NT2/D1 (cell line): ENCODE data around the gene MS4A6E.

Experiments used
- DNase-seq: peaks from one replicate; pipeline ENCODE4 v3.0.0-alpha.2; 2011; ENCODE audit warnings: low read depth, low spot score
- H3K27me3 ChIP-seq: 2 replicates; pipeline ENCODE4 v1.6.0; 2011; ENCODE audit warnings: mild to moderate bottlenecking; ENCODE audit not compliant: insufficient read length, insufficient read depth
- H3K36me3 ChIP-seq: 2 replicates; pipeline ENCODE4 v1.6.1; 2011; ENCODE audit warnings: mild to moderate bottlenecking, low read length, mixed read lengths; ENCODE audit not compliant: insufficient read depth, insufficient read length
- H3K4me1 ChIP-seq: 2 replicates; pipeline ENCODE4 v1.5.1; 2011; ENCODE audit not compliant: insufficient read depth, insufficient read length
- H3K4me3 ChIP-seq: 2 replicates; pipeline ENCODE4 v1.5.1; 2011; ENCODE audit warnings: low read depth; ENCODE audit not compliant: insufficient read length
- H3K9ac ChIP-seq: 2 replicates; pipeline ENCODE4 v1.6.0; 2011; ENCODE audit warnings: low read depth; ENCODE audit not compliant: insufficient read length
- H3K9me3 ChIP-seq: 2 replicates; pipeline ENCODE4 v1.5.1; 2011; ENCODE audit warnings: mild to moderate bottlenecking, low read length; ENCODE audit not compliant: insufficient read depth
- SUZ12 ChIP-seq: IDR thresholded peaks from 2 replicates; pipeline ENCODE4 v1.6.1; 2011; ENCODE audit not compliant: insufficient read length, insufficient read depth; ENCODE audit errors: extremely low read depth
- YY1 ChIP-seq: IDR thresholded peaks from 2 replicates; pipeline ENCODE4 v1.6.1; 2011; ENCODE audit not compliant: insufficient read length, insufficient read depth
- ZNF274 ChIP-seq: IDR thresholded peaks from 2 replicates; pipeline ENCODE4 v1.6.1; 2011; ENCODE audit warnings: mild to moderate bottlenecking, low read depth, low read length

MS4A6E gene

GRCh38 chr11:60315871-60316270 lies 11.2 kb upstream of the MS4A6E start:
- H3K4me1 ChIP-seq: no peaks in the 10 kb centered on the region
- no peak overlapping the region for H3K4me3 ChIP-seq
- no peak for TF ChIP-seq ZNF274
- TF ChIP-seq YY1: no peak
- no peak for TF ChIP-seq SUZ12
- H3K9me3 ChIP-seq: no peaks in the 10 kb centered on the region; the same call in 1 of the 2 replicates
- no peak overlapping the region for H3K9ac ChIP-seq
- H3K27me3 ChIP-seq: no peaks in the 10 kb centered on the region
- DNase-seq: no peak
- H3K36me3 ChIP-seq: no peaks in the 10 kb centered on the region

- no peak for DNase-seq
- H3K36me3 ChIP-seq: no peaks in the 10 kb centered on the region
- TF ChIP-seq YY1: no peak
- TF ChIP-seq ZNF274: no peak
- no peak for TF ChIP-seq SUZ12
- H3K9ac ChIP-seq: no peak overlapping the region
- no peaks in the 10 kb centered on the region for H3K4me1 ChIP-seq
- H3K27me3 ChIP-seq: no peaks in the 10 kb centered on the region
- H3K9me3 ChIP-seq: no peaks in the 10 kb centered on the region; the same call in 1 of the 2 replicates
- H3K4me3 ChIP-seq: no peak overlapping the region
Observed at GRCh38 chr11:60316317-60316716, 10.7 kb upstream of the MS4A6E start.

GRCh38 chr11:60318726-60319125 lies 8.3 kb upstream of the MS4A6E start:
- Histone ChIP-seq H3K4me3 (no peak overlapping the region), H3K27me3 (no peaks in the 10 kb centered on the region), H3K4me1 (no peaks in the 10 kb centered on the region), H3K9ac (no peak overlapping the region), H3K9me3 (no peaks in the 10 kb centered on the region; the same call in none of the 2 replicates), H3K36me3 (no peaks in the 10 kb centered on the region)
- TF ChIP-seq SUZ12 (no peak), YY1 (no peak), ZNF274 (no peak)
- DNase-seq: no peak

- Histone ChIP-seq H3K36me3 (no peaks in the 10 kb centered on the region), H3K9me3 (peaks cover 2% of the 10 kb centered on the region), H3K4me1 (no peaks in the 10 kb centered on the region), H3K27me3 (no peaks in the 10 kb centered on the region), H3K4me3 (no peak overlapping the region), H3K9ac (no peak overlapping the region)
- TF ChIP-seq SUZ12: no peak
- TF ChIP-seq YY1: no peak
- TF ChIP-seq ZNF274: no peak
- DNase-seq: no peak
Observed at GRCh38 chr11:60321051-60321450, 6.0 kb upstream of the MS4A6E start.

GRCh38 chr11:60328460-60328859 lies 1.4 kb downstream of the MS4A6E start:
- no peak for DNase-seq
- Histone ChIP-seq H3K4me3 (no peak overlapping the region), H3K36me3 (no peaks in the 10 kb centered on the region), H3K4me1 (no peaks in the 10 kb centered on the region), H3K9ac (no peak overlapping the region), H3K9me3 (peaks cover 9% of the 10 kb centered on the region), H3K27me3 (no peaks in the 10 kb centered on the region)
- no peak for TF ChIP-seq YY1
- no peak for TF ChIP-seq SUZ12
- TF ChIP-seq ZNF274: no peak

GRCh38 chr11:60332846-60333245 lies 5.8 kb downstream of the MS4A6E start:
- no peaks in the 10 kb centered on the region for H3K36me3 ChIP-seq
- DNase-seq: no peak
- no peak overlapping the region for H3K4me3 ChIP-seq
- H3K9ac ChIP-seq: no peak overlapping the region
- no peaks in the 10 kb centered on the region for H3K27me3 ChIP-seq
- no peak for TF ChIP-seq YY1
- no peak for TF ChIP-seq ZNF274
- TF ChIP-seq SUZ12: no peak
- H3K4me1 ChIP-seq: no peaks in the 10 kb centered on the region
- H3K9me3 ChIP-seq: no peaks in the 10 kb centered on the region

GRCh38 chr11:60334005-60334620 lies 7.1 kb downstream of the MS4A6E start:
- Histone ChIP-seq H3K36me3 (no peaks in the 10 kb centered on the region), H3K4me3 (no peak overlapping the region), H3K9me3 (no peaks in the 10 kb centered on the region), H3K9ac (no peak overlapping the region), H3K4me1 (no peaks in the 10 kb centered on the region), H3K27me3 (no peaks in the 10 kb centered on the region)
- peak; percentile 78 for DNase-seq
- no peak for TF ChIP-seq SUZ12
- no peak for TF ChIP-seq ZNF274
- TF ChIP-seq YY1: no peak
